HCT116 (cell line): ENCODE results near the gene BRICD5.

Source experiments
- SP1 ChIP-seq: IDR thresholded peaks from 2 replicates; pipeline ENCODE4 v1.6.1; 2012; ENCODE audit warnings: low read depth
- TF ChIP-seq, protein P1 (sequence below), 3 experiments: fragments of 200-600 bp in 1 of 3; sonication (generic) in 1 of 3; IDR thresholded peaks in 2 of 3; conservative IDR thresholded peaks in 1 of 3; 2 replicates each; pipeline ENCODE4 v1.5.1; 2012 to 2017; ENCODE audit warnings: low read depth in 2 of 3, low read length in 2 of 3, antibody characterized with exemption in 1 of 3, borderline replicate concordance in 1 of 3, control low read depth in 1 of 3, mild to moderate bottlenecking in 1 of 3, mixed read lengths in 1 of 3, mixed run types in 1 of 3, moderate library complexity in 1 of 3; ENCODE audit not compliant: insufficient read depth in 1 of 3
- TF ChIP-seq, protein P2 (sequence below): IDR thresholded peaks from 2 replicates; pipeline ENCODE4 v1.6.1; 2012

DNA sequence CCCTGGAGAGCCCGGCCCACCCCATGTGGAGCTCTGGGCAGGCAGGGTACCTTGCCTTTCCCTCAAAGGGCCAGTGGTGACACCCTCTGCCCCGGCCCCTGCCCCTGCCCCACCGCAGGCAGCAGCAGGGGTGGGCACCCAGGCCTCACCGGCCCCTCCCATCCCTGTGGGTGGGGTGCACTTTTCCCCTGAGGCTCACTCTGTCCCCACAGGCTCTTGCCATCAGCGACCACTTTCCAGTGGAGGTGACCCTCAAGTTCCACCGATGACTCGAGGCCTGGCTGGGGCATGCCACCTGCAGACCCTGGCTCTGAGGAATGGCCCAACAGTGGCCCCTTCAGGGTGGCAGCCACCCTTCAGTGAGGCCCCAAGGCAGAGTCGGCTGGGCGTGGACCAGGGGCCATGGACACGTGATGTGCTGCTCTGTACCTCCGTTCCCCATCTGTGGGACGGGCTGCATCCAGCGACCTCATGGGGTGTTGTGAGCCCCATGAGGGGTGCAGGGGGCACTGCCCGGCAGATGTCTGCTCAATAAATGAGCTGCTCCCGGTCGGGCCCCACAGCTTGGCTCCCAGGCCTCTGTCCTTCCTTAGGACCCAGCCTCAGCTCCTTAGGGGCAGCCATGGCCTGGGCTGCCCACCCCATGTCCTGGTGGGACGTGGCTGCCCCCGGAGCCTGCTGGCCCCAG, 27.6 kb upstream of the BRICD5 start:
- TF ChIP-seq, protein P1, sequence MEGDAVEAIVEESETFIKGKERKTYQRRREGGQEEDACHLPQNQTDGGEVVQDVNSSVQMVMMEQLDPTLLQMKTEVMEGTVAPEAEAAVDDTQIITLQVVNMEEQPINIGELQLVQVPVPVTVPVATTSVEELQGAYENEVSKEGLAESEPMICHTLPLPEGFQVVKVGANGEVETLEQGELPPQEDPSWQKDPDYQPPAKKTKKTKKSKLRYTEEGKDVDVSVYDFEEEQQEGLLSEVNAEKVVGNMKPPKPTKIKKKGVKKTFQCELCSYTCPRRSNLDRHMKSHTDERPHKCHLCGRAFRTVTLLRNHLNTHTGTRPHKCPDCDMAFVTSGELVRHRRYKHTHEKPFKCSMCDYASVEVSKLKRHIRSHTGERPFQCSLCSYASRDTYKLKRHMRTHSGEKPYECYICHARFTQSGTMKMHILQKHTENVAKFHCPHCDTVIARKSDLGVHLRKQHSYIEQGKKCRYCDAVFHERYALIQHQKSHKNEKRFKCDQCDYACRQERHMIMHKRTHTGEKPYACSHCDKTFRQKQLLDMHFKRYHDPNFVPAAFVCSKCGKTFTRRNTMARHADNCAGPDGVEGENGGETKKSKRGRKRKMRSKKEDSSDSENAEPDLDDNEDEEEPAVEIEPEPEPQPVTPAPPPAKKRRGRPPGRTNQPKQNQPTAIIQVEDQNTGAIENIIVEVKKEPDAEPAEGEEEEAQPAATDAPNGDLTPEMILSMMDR (IDR thresholded peaks at IDR 0.05 in 2 of 3, conservative IDR thresholded peaks at IDR 0.05 in 1 of 3; ENCODE audit: borderline replicate concordance in 1 of 3, insufficient read depth in 1 of 3, low read depth in 2 of 3, low read length in 2 of 3): no peak
- TF ChIP-seq, protein P2, sequence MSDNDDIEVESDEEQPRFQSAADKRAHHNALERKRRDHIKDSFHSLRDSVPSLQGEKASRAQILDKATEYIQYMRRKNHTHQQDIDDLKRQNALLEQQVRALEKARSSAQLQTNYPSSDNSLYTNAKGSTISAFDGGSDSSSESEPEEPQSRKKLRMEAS: no peak
- TF ChIP-seq SP1: no peak
